Measurements from ENCODE around the gene CHSY3. TPM values are rescaled to one million over a fixed set of nuclear protein-coding genes. Genes with fewer than 3 reads are reported as not detected.

CHSY3 gene
- total RNA-seq, 4 donors from 2014 or later = 0.51 to 7.8 (median 2.2) TPM

GRCh38 chr5:130183115-130183514, 278.9 kb downstream of the CHSY3 start:
- Histone ChIP-seq H3K27ac (no peak overlapping the region), H3K4me3 (no peak overlapping the region), H3K36me3 (no peaks in the 10 kb centered on the region), H3K4me1 (no peaks in the 10 kb centered on the region), H3K27me3 (no peaks in the 10 kb centered on the region), H3K9me3 (no peaks in the 10 kb centered on the region)
- ATAC-seq (no peak), DNase-seq (no peak)
- intact Hi-C loops (cut with DNase I; ENCODE audit: low total_unique reads) (no loop called here), in situ Hi-C loops (cut with MboI; ENCODE audit: low sequenced_read_pairs in 4 of 4) (no loop called here)
- TF ChIP-seq CTCF (IDR thresholded peaks at IDR 0.05 in 4 of 5, conservative IDR thresholded peaks at IDR 0.05 in 1 of 5) (no peak), POLR2A (IDR thresholded peaks at IDR 0.05) (no peak)

- H3K36me3 ChIP-seq = no peaks in the 10 kb centered on the region
- no peaks in the 10 kb centered on the region for H3K27me3 ChIP-seq
- no peak for DNase-seq
- no peaks in the 10 kb centered on the region for H3K9me3 ChIP-seq
- H3K4me3 ChIP-seq = no peak overlapping the region
- H3K4me1 ChIP-seq = no peaks in the 10 kb centered on the region
- TF ChIP-seq POLR2A (IDR thresholded peaks at IDR 0.05) (no peak), CTCF (IDR thresholded peaks at IDR 0.05 in 4 of 5, conservative IDR thresholded peaks at IDR 0.05 in 1 of 5) (no peak)
- ATAC-seq = no peak
- in situ Hi-C loops (cut with MboI; ENCODE audit: low sequenced_read_pairs in 4 of 4) = no loop called here
- intact Hi-C loops (cut with DNase I; ENCODE audit: low total_unique reads) = no loop called here
- H3K27ac ChIP-seq = no peak overlapping the region
Observed at GRCh38 chr5:130189961-130190360, 285.7 kb downstream of the CHSY3 start.

- in situ Hi-C loops (cut with MboI; ENCODE audit: low sequenced_read_pairs in 4 of 4) (no loop called here), intact Hi-C loops (cut with DNase I; ENCODE audit: low total_unique reads) (no loop called here)
- DNase-seq (no peak), ATAC-seq (no peak)
- H3K27me3 ChIP-seq = no peaks in the 10 kb centered on the region
- no peaks in the 10 kb centered on the region for H3K9me3 ChIP-seq
- no peaks in the 10 kb centered on the region for H3K4me1 ChIP-seq
- H3K27ac ChIP-seq = no peak overlapping the region
- H3K36me3 ChIP-seq = no peaks in the 10 kb centered on the region
- TF ChIP-seq POLR2A (IDR thresholded peaks at IDR 0.05) (no peak), CTCF (IDR thresholded peaks at IDR 0.05 in 4 of 5, conservative IDR thresholded peaks at IDR 0.05 in 1 of 5) (no peak)
- H3K4me3 ChIP-seq = no peak overlapping the region
Observed at GRCh38 chr5:130198927-130199326, 294.7 kb downstream of the CHSY3 start.

GRCh38 chr5:130206686-130207085, 302.4 kb downstream of the CHSY3 start:
- Histone ChIP-seq H3K4me1 (no peaks in the 10 kb centered on the region), H3K36me3 (no peaks in the 10 kb centered on the region), H3K9me3 (no peaks in the 10 kb centered on the region), H3K27me3 (no peaks in the 10 kb centered on the region), H3K4me3 (no peak overlapping the region), H3K27ac (no peak overlapping the region)
- in situ Hi-C loops (cut with MboI; ENCODE audit: low sequenced_read_pairs in 4 of 4) (no loop called here), intact Hi-C loops (cut with DNase I; ENCODE audit: low total_unique reads) (no loop called here)
- ATAC-seq (no peak), DNase-seq (no peak)
- TF ChIP-seq POLR2A (IDR thresholded peaks at IDR 0.05) (no peak), CTCF (IDR thresholded peaks at IDR 0.05 in 4 of 5, conservative IDR thresholded peaks at IDR 0.05 in 1 of 5) (no peak)

GRCh38 chr5:130213607-130214006, 309.3 kb downstream of the CHSY3 start:
- TF ChIP-seq POLR2A (IDR thresholded peaks at IDR 0.05) (no peak), CTCF (IDR thresholded peaks at IDR 0.05 in 4 of 5, conservative IDR thresholded peaks at IDR 0.05 in 1 of 5) (no peak)
- Histone ChIP-seq H3K4me1 (no peaks in the 10 kb centered on the region), H3K36me3 (no peaks in the 10 kb centered on the region), H3K27me3 (no peaks in the 10 kb centered on the region), H3K9me3 (no peaks in the 10 kb centered on the region), H3K27ac (no peak overlapping the region), H3K4me3 (no peak overlapping the region)
- ATAC-seq (no peak), DNase-seq (no peak)
- intact Hi-C loops (cut with DNase I; ENCODE audit: low total_unique reads) (no loop called here), in situ Hi-C loops (cut with MboI; ENCODE audit: low sequenced_read_pairs in 4 of 4) (no loop called here)

Data from gastrocnemius medialis (tissue), 4 donors.